ENCODE data around the gene KRTAP4-7. TPM values are rescaled to one million over a fixed set of nuclear protein-coding genes. Genes with fewer than 3 reads are reported as not detected.
"Not testable (repeated sequence)": the region's sequence is repeated elsewhere in the genome, so short reads cannot be mapped to it uniquely, and the experiment has no call there.

Gene KRTAP4-7
- total RNA-seq, 4 donors from 2014 or later: not detected

- WGBS, 2 donors: 77 to 82% methylated on average over 4 of the region's 4 CpGs
- Histone ChIP-seq H3K9me3 (no peaks in the 10 kb centered on the region), H3K4me1 (no peaks in the 10 kb centered on the region), H3K36me3 (no peaks in the 10 kb centered on the region), H3K27ac (no peak overlapping the region), H3K4me3 (no peak overlapping the region), H3K27me3 (peaks cover 0 to 5% (median 0%) of the 10 kb centered on the region in 4 donors)
- no peak for DNase-seq
- TF ChIP-seq CTCF (IDR thresholded peaks at IDR 0.05) (no peak), POLR2A (IDR thresholded peaks at IDR 0.05) (no peak)
- intact Hi-C loops (cut with DNase I): no loop called here
Measured at GRCh38 chr17:41063449-41063848, 20.5 kb upstream of the KRTAP4-7 start.

DNA sequence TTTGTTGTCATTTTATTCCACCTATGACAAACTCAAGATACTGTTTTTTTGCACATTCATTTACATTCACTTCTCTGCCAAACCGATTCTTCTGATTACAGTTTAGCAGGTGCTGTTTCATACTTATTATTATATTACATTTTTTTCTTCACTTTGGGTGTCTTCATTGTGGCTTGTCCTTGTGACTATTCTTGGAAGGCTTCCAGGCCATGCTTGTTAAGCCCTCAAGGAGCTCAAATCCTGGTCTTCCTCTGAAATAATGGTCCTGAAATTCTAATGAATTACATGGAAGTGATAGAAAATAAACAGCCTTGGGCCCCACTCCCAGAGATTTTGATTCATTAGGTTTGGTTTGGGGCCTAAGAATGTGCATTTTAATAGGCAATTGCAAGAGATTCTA, 19.6 kb upstream of the KRTAP4-7 start:
- H3K9me3 ChIP-seq: no peaks in the 10 kb centered on the region
- TF ChIP-seq CTCF (IDR thresholded peaks at IDR 0.05) (no peak), POLR2A (IDR thresholded peaks at IDR 0.05) (no peak)
- H3K4me3 ChIP-seq: no peak overlapping the region
- no peaks in the 10 kb centered on the region for H3K27me3 ChIP-seq
- H3K4me1 ChIP-seq: no peaks in the 10 kb centered on the region
- 70 to 75% methylated on average over 1 of the region's 1 CpG for WGBS, 2 donors
- intact Hi-C loops (cut with DNase I): no loop called here
- H3K36me3 ChIP-seq: no peaks in the 10 kb centered on the region
- no peak overlapping the region for H3K27ac ChIP-seq
- no peak for DNase-seq

GRCh38 chr17:41065016-41065689, 18.8 kb upstream of the KRTAP4-7 start:
- H3K27ac ChIP-seq; H3K4me3 ChIP-seq; H3K4me1 ChIP-seq; H3K9me3 ChIP-seq; intact Hi-C loops (cut with DNase I); H3K27me3 ChIP-seq; H3K36me3 ChIP-seq; DNase-seq: not testable (repeated sequence)
- WGBS, 2 donors: 62 to 86% methylated on average over 4 to 7 of the region's 16 CpGs

- no peak within 1 kb of the TSS for H3K4me3 ChIP-seq
- no peaks in the 10 kb centered on the region for H3K27me3 ChIP-seq
- 41 to 53% methylated on average over 5 of the region's 6 CpGs for WGBS, 2 donors
- no peaks in the 10 kb centered on the region for H3K9me3 ChIP-seq
- TF ChIP-seq CTCF (IDR thresholded peaks at IDR 0.05): no peak
- no peak for TF ChIP-seq POLR2A (IDR thresholded peaks at IDR 0.05)
- intact Hi-C loops (cut with DNase I): no loop called here
- no peaks in the 10 kb centered on the region for H3K36me3 ChIP-seq
- no peak within 1 kb of the TSS for H3K27ac ChIP-seq
- no peak for DNase-seq
- H3K4me1 ChIP-seq: no peaks in the 10 kb centered on the region
Measured at GRCh38 chr17:41065829-41066624, 17.9 kb upstream of the KRTAP4-7 start, which contains the start of gene KRTAP2-4. TSS of gene KRTAP2-4 (minus strand) at chr17:41065879. CDS start at chr17:41065845, 34 bp downstream.

GRCh38 chr17:41067281-41067680, 16.7 kb upstream of the KRTAP4-7 start:
- intact Hi-C loops (cut with DNase I): no loop called here
- H3K36me3 ChIP-seq: no peaks in the 10 kb centered on the region
- no peak overlapping the region for H3K4me3 ChIP-seq
- H3K9me3 ChIP-seq: no peaks in the 10 kb centered on the region
- DNase-seq: no peak
- H3K27ac ChIP-seq: no peak overlapping the region
- no peak for TF ChIP-seq POLR2A (IDR thresholded peaks at IDR 0.05)
- no peak for TF ChIP-seq CTCF (IDR thresholded peaks at IDR 0.05)
- no peaks in the 10 kb centered on the region for H3K4me1 ChIP-seq
- no peaks in the 10 kb centered on the region for H3K27me3 ChIP-seq
